GM12873 (cell line): Measurements from ENCODE around the gene HMGXB3.

Experiments used
- CTCF ChIP-seq: IDR thresholded peaks from 2 replicates; pipeline ENCODE4 v1.5.1; 2012; ENCODE audit warnings: low read depth, mild to moderate bottlenecking, moderate library complexity, low read length, control low read depth; ENCODE audit not compliant: insufficient read depth; ENCODE audit errors: missing control alignments

Gene HMGXB3

GRCh38 chr5:150023136-150023535, 22.6 kb downstream of the HMGXB3 start:
- TF ChIP-seq CTCF, result no peak

- no peak for TF ChIP-seq CTCF
These were observed 23.9 kb downstream of the HMGXB3 start for GRCh38 chr5:150024346-150024984.

GRCh38 chr5:150026682-150027172, 26.2 kb downstream of the HMGXB3 start:
- TF ChIP-seq CTCF, result no peak

GRCh38 chr5:150033334-150033733, 32.8 kb downstream of the HMGXB3 start:
- no peak for TF ChIP-seq CTCF

- no peak for TF ChIP-seq CTCF
These were observed 34.1 kb downstream of the HMGXB3 start for GRCh38 chr5:150034662-150035061.

- no peak for TF ChIP-seq CTCF
These were observed 34.8 kb downstream of the HMGXB3 start for GRCh38 chr5:150035139-150035895.

- no peak for TF ChIP-seq CTCF
These were observed 36.0 kb downstream of the HMGXB3 start for GRCh38 chr5:150036513-150036912.
